AG04450 (cell line): Measurements from ENCODE around the gene PLCD1. TPM values are rescaled to one million over a fixed set of nuclear protein-coding genes. Genes with fewer than 3 reads are reported as not detected.

Experiments used
- CTCF ChIA-PET: fragments of 300-600, 350-600 bp; formaldehyde crosslinking; extraction: SDS; loops from one replicate; lab custom pipeline; 2022; ENCODE audit warnings: antibody characterized with exemption, inconsistent platforms; lab: Charles Lee
- POLR2A ChIA-PET: fragments of 350-600 bp; formaldehyde crosslinking; extraction: SDS; loops from one replicate; lab custom pipeline; 2021; ENCODE audit warnings: antibody characterized with exemption, inconsistent platforms; lab: Yijun Ruan, JAX
- DNase-seq: peaks from one replicate; pipeline ENCODE4 v3.0.0-alpha.2; 2011; ENCODE audit warnings: low read depth, low spot score
- H3K27ac ChIP-seq: one replicate; pipeline ENCODE4 v1.5.1; 2012; ENCODE audit warnings: low read depth, low read length, control low read depth
- H3K27me3 ChIP-seq: one replicate; pipeline ENCODE4 v1.6.0; 2012; ENCODE audit warnings: low read length; ENCODE audit not compliant: control insufficient read depth, insufficient read depth
- H3K4me3 ChIP-seq: 2 replicates; pipeline ENCODE4 v1.5.1; 2011; ENCODE audit warnings: mild to moderate bottlenecking, low read depth, low read length, control low read depth
- H3K9me3 ChIP-seq: 2 replicates; pipeline ENCODE4 v1.5.1; 2012; ENCODE audit warnings: low read length; ENCODE audit not compliant: control insufficient read depth, insufficient read depth
- CTCF ChIP-seq: IDR thresholded peaks from 2 replicates; pipeline ENCODE4 v1.5.1; 2011; ENCODE audit warnings: low read depth, low read length, control low read depth, inconsistent platforms
- polyA plus RNA-seq: library from polyadenylated mRNA; depleted of rRNA; stranded (reverse); fragments of >200 nt; gene quantifications from 2 replicates; pipeline ENCODE4 v1.2.3, GENCODE V29; 2011

PLCD1 gene
- polyA plus RNA-seq, 1 experiment, result 14.4 TPM

GRCh38 chr3:38019658-38020341, 9.6 kb downstream of the PLCD1 start:
- TF ChIP-seq CTCF, result no peak
- Histone ChIP-seq H3K9me3 (peaks cover 7% of the 10 kb centered on the region), H3K4me3 (no peak overlapping the region), H3K27ac (no peak overlapping the region), H3K27me3 (no peaks in the 10 kb centered on the region)
- POLR2A ChIA-PET, result interaction anchor here (0.9 kb wide), 1 partner anchor 10 kb away, joined by 3 read pairs; no protein-coding TSS in a partner anchor
- DNase-seq, result no peak
- CTCF ChIA-PET, result interaction anchor here (2.0 to 2.4 kb wide), 2 partner anchors 16 to 23 kb away, joined by 6 read pairs; no protein-coding TSS in a partner anchor

DNA sequence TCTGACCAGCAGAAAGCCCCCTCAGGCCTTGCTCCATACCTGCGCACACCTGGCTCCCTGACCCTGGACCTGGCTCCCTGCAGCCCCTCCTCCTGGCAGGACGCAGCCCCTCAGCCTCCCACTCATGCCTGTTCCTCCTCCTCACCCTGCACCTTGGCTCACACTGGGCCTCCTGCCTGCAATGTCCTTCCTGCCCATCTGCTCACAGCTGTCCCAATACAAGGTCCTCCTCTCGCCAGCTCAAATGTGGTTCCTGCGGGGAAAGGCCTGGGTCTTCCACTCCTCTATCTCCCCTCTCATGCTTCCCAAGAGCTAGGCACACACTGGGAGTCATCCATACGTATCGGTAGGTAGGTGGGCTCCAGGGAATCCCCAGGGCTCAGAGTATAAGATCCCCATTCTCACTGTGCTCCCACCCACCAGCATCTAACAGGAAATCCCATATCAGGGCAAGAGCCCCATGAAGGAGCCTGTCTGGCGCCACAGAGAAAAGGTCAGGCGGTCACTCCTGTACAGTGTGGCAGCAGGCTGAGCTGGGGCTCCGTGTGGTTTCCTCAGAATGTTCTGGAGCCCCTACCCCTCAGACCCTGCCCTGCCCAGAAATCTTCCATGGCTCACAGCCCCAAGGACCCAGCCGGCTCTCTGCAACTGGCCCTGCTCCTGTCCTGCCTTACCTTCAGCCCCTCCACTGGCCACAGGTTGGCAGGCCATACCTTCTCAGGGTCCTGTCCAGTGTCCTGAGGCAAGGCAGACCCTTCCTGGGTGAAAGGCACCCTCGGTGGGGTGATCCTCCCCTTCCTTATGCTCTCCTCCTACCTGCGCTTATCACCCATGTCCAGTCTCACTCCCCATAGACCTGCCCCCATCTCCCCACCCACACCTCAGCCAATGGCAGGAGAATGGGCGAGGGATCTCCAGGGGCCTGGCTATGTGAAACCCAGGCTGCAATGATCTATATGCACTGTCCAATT, 10.9 kb downstream of the PLCD1 start:
- POLR2A ChIA-PET, result no interaction called here
- Histone ChIP-seq H3K9me3 (peaks cover 7% of the 10 kb centered on the region), H3K27ac (no peak overlapping the region), H3K4me3 (no peak overlapping the region), H3K27me3 (no peaks in the 10 kb centered on the region)
- CTCF ChIA-PET, result no interaction called here
- TF ChIP-seq CTCF, result no peak
- no peak for DNase-seq

GRCh38 chr3:38017445-38018295, 11.8 kb downstream of the PLCD1 start:
- no peak overlapping the region for H3K27ac ChIP-seq
- no peaks in the 10 kb centered on the region for H3K27me3 ChIP-seq
- POLR2A ChIA-PET, result no interaction called here
- H3K9me3 ChIP-seq, result peaks cover 7% of the 10 kb centered on the region
- TF ChIP-seq CTCF, result no peak
- H3K4me3 ChIP-seq, result no peak overlapping the region
- CTCF ChIA-PET, result no interaction called here
- no peak for DNase-seq

DNA sequence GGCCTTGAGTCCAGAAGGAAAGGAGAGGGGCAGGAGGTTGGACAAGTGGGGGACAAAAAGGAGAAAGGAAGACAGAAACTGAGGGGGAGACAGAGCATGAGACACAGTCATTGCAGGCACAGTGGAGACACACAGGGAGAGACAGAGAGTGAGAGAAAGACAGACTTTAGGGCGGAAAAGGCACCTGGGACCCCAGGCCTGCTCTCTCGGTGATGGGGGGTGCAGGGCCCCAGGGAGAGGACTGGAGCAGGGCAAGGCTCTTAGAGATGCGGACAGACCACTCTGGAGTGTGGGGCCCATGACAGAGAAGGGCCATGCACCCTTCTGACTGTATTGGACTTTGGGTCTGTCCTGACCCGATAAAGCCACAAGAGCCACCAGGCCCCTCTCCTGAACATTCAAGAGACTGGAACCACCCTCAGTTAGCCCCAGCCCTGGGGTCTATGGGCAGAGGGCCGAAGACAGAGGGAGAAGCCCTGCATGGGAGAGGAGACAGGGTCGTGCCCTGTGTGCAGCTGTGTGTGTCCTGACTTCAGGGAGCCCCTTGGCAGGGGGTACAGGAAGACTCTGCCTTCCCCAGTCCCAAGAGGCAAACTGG, 12.5 kb downstream of the PLCD1 start:
- Histone ChIP-seq H3K27ac (no peak overlapping the region), H3K9me3 (peaks cover 7% of the 10 kb centered on the region), H3K27me3 (no peaks in the 10 kb centered on the region), H3K4me3 (no peak overlapping the region)
- ChIA-PET CTCF (no interaction called here), POLR2A (no interaction called here)
- no peak for DNase-seq
- TF ChIP-seq CTCF, result no peak
